Measurements from ENCODE around the gene TRAPPC14. TPM values are rescaled to one million over a fixed set of nuclear protein-coding genes. Genes with fewer than 3 reads are reported as not detected.

Gene TRAPPC14
- total and polyA plus RNA-seq, 7 donors: 4.1 to 14.2 (median 7.4) TPM

DNA sequence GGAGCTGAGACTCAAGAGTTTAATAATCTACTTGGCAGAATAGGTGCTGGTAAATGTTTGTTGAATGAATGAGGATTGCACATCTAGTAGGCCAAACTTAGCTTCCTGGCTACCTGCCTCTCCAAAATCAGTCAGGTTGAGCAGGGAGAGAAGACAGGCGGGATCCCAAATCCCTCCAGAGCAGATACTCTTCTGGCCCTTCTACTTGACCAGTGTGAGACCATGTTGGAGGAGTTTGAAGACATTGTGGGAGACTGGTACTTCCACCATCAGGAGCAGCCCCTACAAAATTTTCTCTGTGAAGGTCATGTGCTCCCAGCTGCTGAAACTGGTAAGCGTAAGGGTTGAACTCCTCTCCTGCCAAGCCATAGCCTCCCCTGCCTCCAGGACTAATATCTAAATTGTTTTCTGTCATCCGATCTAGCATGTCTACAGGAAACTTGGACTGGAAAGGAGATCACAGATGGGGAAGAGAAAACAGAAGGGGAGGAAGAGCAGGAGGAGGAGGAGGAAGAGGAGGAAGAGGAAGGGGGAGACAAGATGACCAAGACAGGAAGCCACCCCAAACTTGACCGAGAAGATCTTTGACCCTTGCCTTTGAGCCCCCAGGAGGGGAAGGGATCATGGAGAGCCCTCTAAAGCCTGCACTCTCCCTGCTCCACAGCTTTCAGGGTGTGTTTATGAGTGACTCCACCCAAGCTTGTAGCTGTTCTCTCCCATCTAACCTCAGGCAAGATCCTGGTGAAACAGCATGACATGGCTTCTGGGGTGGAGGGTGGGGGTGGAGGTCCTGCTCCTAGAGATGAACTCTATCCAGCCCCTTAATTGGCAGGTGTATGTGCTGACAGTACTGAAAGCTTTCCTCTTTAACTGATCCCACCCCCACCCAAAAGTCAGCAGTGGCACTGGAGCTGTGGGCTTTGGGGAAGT is 34.0 kb downstream of the TRAPPC14 start:
- no peak overlapping the region for H3K27ac ChIP-seq
- no peak overlapping the region for H3K4me3 ChIP-seq
- DNase-seq (no peak), ATAC-seq (no peak)
- H3K36me3 ChIP-seq (ENCODE audit: insufficient read depth in 1 of 2, low read depth in 1 of 2): peaks cover 0 to 5% of the 10 kb centered on the region in 2 donors
- intact Hi-C loops (cut with DNase I): loop anchor here (5.0 kb wide), 3 partner anchors 32 to 132 kb away; partner anchors contain the start of gene COPS6 (in 1 of the 2)
- H3K9me3 ChIP-seq: no peaks in the 10 kb centered on the region
- no peaks in the 10 kb centered on the region for H3K27me3 ChIP-seq (ENCODE audit: insufficient read depth in 3 of 3, low read length in 2 of 3)
- peaks cover 27% of the 10 kb centered on the region for H3K4me1 ChIP-seq
- TF ChIP-seq, protein P1, sequence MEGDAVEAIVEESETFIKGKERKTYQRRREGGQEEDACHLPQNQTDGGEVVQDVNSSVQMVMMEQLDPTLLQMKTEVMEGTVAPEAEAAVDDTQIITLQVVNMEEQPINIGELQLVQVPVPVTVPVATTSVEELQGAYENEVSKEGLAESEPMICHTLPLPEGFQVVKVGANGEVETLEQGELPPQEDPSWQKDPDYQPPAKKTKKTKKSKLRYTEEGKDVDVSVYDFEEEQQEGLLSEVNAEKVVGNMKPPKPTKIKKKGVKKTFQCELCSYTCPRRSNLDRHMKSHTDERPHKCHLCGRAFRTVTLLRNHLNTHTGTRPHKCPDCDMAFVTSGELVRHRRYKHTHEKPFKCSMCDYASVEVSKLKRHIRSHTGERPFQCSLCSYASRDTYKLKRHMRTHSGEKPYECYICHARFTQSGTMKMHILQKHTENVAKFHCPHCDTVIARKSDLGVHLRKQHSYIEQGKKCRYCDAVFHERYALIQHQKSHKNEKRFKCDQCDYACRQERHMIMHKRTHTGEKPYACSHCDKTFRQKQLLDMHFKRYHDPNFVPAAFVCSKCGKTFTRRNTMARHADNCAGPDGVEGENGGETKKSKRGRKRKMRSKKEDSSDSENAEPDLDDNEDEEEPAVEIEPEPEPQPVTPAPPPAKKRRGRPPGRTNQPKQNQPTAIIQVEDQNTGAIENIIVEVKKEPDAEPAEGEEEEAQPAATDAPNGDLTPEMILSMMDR (IDR thresholded peaks at IDR 0.05): no peak
- WGBS, 3 donors: 64 to 73% (median 65%) methylated on average over 4 of the region's 4 CpGs

DNA sequence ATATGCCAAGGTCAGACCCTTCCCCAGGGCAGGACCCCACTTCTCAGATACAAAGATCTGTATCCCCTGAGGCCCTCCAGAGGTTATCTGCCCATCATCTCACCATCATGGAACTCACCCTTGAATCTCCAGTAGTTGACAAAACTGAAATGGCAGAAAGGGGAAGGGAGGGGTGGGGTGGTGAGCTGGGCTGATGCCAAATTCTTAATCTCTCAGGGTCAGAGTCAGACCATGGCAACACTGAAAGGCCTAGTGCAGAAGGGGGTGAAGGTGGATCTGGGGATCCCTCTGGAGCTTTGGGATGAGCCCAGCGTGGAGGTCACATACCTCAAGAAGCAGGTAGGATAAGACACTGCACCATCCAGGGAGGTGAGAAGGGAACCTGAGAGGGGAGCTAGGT is 36.0 kb downstream of the TRAPPC14 start:
- Histone ChIP-seq H3K9me3 (no peaks in the 10 kb centered on the region), H3K27ac (no peak overlapping the region), H3K4me3 (no peak overlapping the region), H3K27me3 (ENCODE audit: insufficient read depth in 3 of 3, low read length in 2 of 3) (no peaks in the 10 kb centered on the region), H3K36me3 (ENCODE audit: insufficient read depth in 1 of 2, low read depth in 1 of 2) (peaks cover 0 to 5% of the 10 kb centered on the region in 2 donors), H3K4me1 (peaks cover 26% of the 10 kb centered on the region)
- TF ChIP-seq, protein P1 (IDR thresholded peaks at IDR 0.05): no peak
- WGBS, 3 donors: 85 to 90% (median 88%) methylated on average over 1 of the region's 1 CpG
- DNase-seq (no peak), ATAC-seq (no peak)
- intact Hi-C loops (cut with DNase I): no loop called here

DNA sequence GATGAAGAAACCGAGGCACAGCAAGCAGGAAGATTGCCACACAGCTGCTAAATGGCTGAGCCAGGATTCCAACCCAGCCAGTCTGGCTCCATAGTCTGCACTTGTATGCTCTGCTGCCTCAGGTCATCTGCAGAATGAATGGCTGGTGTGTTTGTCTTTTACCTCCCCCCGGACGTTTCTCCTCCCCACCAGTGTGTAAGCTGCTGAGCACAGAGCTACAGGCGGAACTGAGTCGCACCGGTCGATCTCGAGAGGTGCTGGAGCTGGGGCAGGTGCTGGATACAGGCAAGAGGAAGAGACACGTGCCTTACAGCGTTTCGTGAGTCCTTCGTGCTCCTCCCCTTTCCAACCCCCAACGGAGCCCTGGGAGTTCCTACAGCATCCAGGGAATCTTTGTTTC is 36.5 kb downstream of the TRAPPC14 start:
- ATAC-seq: no peak
- H3K27me3 ChIP-seq (ENCODE audit: insufficient read depth in 3 of 3, low read length in 2 of 3): no peaks in the 10 kb centered on the region

DNA sequence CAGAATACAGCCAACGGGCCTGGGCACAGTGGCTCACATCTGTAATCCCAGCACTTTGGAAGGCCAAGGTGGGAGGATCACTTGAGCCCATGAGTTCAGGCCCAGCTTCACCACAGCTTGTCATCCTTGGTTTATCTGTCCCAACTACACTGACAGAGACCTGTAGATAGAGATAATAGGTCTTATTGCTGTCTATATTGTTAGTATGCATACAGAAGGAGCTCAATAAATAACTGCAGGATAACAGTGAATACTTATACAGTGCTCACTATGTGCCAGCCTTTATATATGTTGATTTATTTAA is 37.8 kb downstream of the TRAPPC14 start:
- TF ChIP-seq, protein P1 (IDR thresholded peaks at IDR 0.05): no peak
- no peaks in the 10 kb centered on the region for H3K9me3 ChIP-seq
- peak overlapping the region; percentile 91 for H3K27ac ChIP-seq
- no peaks in the 10 kb centered on the region for H3K27me3 ChIP-seq (ENCODE audit: insufficient read depth in 3 of 3, low read length in 2 of 3)
- H3K36me3 ChIP-seq (ENCODE audit: insufficient read depth in 1 of 2, low read depth in 1 of 2): peaks cover 0 to 5% of the 10 kb centered on the region in 2 donors
- ATAC-seq (no peak), DNase-seq (no peak)
- peak overlapping the region; percentile 84 for H3K4me3 ChIP-seq
- WGBS, 3 donors: 7 to 33% (median 10%) methylated on average over 1 of the region's 1 CpG
- peaks cover 19% of the 10 kb centered on the region for H3K4me1 ChIP-seq
- intact Hi-C loops (cut with DNase I): no loop called here

More for the DNA sequence above, 36.5 kb downstream of the TRAPPC14 start:
- no peak overlapping the region for H3K4me3 ChIP-seq
- H3K4me1 ChIP-seq: peaks cover 26% of the 10 kb centered on the region
- no peaks in the 10 kb centered on the region for H3K9me3 ChIP-seq
- DNase-seq: no peak
- H3K36me3 ChIP-seq (ENCODE audit: insufficient read depth in 1 of 2, low read depth in 1 of 2): peaks cover 0 to 5% of the 10 kb centered on the region in 2 donors
- no peak overlapping the region for H3K27ac ChIP-seq
- WGBS, 3 donors: 70 to 75% (median 70%) methylated on average over 13 of the region's 13 CpGs
- TF ChIP-seq, protein P1 (IDR thresholded peaks at IDR 0.05): no peak
- intact Hi-C loops (cut with DNase I): no loop called here

Data from psoas muscle (tissue), 8 donors.